H1 (cell line): ENCODE data around the gene KCNH8. TPM values are rescaled to one million over a fixed set of nuclear protein-coding genes. Genes with fewer than 3 reads are reported as not detected.
A peak's percentile ranks its signal among the peaks of the same experiment; 100 is the strongest.

Experiments
- CTBP2 ChIP-seq: IDR thresholded peaks from 2 replicates; pipeline ENCODE4 v1.7.0; 2011; ENCODE audit warnings: borderline replicate concordance, mild to moderate bottlenecking, moderate library complexity, mixed read lengths, low read length; ENCODE audit not compliant: insufficient read depth, insufficient read length
- MAFK ChIP-seq: IDR thresholded peaks from 2 replicates; pipeline ENCODE4 v1.6.1; 2012; ENCODE audit warnings: low read depth, mild to moderate bottlenecking, improper control_type of control experiment, low read length
- TAF1 ChIP-seq: IDR thresholded peaks from 2 replicates; pipeline ENCODE4 v1.6.1; 2011; ENCODE audit warnings: mild to moderate bottlenecking, low read depth, low read length
- polyA plus RNA-seq, 7 experiments: library from polyadenylated mRNA; depleted of rRNA in 3 of 7; stranded (reverse) in 5 of 7; unstranded in 2 of 7; fragments of >200 nt in 5 of 7; fragments of 200-250 nt in 2 of 7; gene quantifications; 1 replicate in 5 of 7; 2 replicates in 1 of 7; 4 replicates in 1 of 7; pipeline versions ENCODE4 v1.2.1 to v1.2.3, GENCODE V29; 2011 to 2013; ENCODE audit warnings: missing spikeins in 2 of 7, mixed read lengths in 2 of 7
- total RNA-seq: library from RNA; stranded (reverse); fragmentation: NEBNext Ultra II Directional; extraction: Animal tissue kit (Norgen Biotek cat#: 25700); gene quantifications from 2 replicates; pipeline ENCODE4 v1.2.1, GENCODE V29; 2021
- TF ChIP-seq, protein P1 (sequence below), 3 experiments: IDR thresholded peaks; 1 replicate in 2 of 3; 2 replicates in 1 of 3; pipeline versions ENCODE4 v1.5.1 to v1.6.1; 2011; ENCODE audit warnings: low read length in 3 of 3, mild to moderate bottlenecking in 3 of 3, inconsistent platforms in 2 of 3, low read depth in 1 of 3, moderate library complexity in 1 of 3; ENCODE audit not compliant: insufficient read depth in 1 of 3; ENCODE audit errors: control extremely low read depth in 1 of 3
- TF ChIP-seq, protein P2 (sequence below): fragments of 300-600 bp; sonication (generic); IDR thresholded peaks from 2 replicates; pipeline ENCODE4 v1.7.1; 2012; ENCODE audit warnings: low read length, moderate library complexity, mild to moderate bottlenecking, inconsistent platforms; ENCODE audit not compliant: insufficient replicate concordance

The KCNH8 gene
- total and polyA plus RNA-seq, 2 of the 8 experiments (the other 6 are each of a cell fraction or from before 2014, with no cell fraction given), result 2.2 to 2.4 TPM

- TF ChIP-seq, protein P1, sequence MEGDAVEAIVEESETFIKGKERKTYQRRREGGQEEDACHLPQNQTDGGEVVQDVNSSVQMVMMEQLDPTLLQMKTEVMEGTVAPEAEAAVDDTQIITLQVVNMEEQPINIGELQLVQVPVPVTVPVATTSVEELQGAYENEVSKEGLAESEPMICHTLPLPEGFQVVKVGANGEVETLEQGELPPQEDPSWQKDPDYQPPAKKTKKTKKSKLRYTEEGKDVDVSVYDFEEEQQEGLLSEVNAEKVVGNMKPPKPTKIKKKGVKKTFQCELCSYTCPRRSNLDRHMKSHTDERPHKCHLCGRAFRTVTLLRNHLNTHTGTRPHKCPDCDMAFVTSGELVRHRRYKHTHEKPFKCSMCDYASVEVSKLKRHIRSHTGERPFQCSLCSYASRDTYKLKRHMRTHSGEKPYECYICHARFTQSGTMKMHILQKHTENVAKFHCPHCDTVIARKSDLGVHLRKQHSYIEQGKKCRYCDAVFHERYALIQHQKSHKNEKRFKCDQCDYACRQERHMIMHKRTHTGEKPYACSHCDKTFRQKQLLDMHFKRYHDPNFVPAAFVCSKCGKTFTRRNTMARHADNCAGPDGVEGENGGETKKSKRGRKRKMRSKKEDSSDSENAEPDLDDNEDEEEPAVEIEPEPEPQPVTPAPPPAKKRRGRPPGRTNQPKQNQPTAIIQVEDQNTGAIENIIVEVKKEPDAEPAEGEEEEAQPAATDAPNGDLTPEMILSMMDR (IDR thresholded peaks at IDR 0.05; ENCODE audit: control extremely low read depth in 1 of 3, insufficient read depth in 1 of 3, low read depth in 1 of 3, low read length in 3 of 3), result peak in 2 of 3 experiments; percentile 26 to 32; a peak in 2 of 4 replicates
- TF ChIP-seq MAFK, result no peak
- peak; percentile 82 for TF ChIP-seq CTBP2
- peak; percentile 57; the same call in 1 of the 2 replicates for TF ChIP-seq TAF1
- TF ChIP-seq, protein P2, sequence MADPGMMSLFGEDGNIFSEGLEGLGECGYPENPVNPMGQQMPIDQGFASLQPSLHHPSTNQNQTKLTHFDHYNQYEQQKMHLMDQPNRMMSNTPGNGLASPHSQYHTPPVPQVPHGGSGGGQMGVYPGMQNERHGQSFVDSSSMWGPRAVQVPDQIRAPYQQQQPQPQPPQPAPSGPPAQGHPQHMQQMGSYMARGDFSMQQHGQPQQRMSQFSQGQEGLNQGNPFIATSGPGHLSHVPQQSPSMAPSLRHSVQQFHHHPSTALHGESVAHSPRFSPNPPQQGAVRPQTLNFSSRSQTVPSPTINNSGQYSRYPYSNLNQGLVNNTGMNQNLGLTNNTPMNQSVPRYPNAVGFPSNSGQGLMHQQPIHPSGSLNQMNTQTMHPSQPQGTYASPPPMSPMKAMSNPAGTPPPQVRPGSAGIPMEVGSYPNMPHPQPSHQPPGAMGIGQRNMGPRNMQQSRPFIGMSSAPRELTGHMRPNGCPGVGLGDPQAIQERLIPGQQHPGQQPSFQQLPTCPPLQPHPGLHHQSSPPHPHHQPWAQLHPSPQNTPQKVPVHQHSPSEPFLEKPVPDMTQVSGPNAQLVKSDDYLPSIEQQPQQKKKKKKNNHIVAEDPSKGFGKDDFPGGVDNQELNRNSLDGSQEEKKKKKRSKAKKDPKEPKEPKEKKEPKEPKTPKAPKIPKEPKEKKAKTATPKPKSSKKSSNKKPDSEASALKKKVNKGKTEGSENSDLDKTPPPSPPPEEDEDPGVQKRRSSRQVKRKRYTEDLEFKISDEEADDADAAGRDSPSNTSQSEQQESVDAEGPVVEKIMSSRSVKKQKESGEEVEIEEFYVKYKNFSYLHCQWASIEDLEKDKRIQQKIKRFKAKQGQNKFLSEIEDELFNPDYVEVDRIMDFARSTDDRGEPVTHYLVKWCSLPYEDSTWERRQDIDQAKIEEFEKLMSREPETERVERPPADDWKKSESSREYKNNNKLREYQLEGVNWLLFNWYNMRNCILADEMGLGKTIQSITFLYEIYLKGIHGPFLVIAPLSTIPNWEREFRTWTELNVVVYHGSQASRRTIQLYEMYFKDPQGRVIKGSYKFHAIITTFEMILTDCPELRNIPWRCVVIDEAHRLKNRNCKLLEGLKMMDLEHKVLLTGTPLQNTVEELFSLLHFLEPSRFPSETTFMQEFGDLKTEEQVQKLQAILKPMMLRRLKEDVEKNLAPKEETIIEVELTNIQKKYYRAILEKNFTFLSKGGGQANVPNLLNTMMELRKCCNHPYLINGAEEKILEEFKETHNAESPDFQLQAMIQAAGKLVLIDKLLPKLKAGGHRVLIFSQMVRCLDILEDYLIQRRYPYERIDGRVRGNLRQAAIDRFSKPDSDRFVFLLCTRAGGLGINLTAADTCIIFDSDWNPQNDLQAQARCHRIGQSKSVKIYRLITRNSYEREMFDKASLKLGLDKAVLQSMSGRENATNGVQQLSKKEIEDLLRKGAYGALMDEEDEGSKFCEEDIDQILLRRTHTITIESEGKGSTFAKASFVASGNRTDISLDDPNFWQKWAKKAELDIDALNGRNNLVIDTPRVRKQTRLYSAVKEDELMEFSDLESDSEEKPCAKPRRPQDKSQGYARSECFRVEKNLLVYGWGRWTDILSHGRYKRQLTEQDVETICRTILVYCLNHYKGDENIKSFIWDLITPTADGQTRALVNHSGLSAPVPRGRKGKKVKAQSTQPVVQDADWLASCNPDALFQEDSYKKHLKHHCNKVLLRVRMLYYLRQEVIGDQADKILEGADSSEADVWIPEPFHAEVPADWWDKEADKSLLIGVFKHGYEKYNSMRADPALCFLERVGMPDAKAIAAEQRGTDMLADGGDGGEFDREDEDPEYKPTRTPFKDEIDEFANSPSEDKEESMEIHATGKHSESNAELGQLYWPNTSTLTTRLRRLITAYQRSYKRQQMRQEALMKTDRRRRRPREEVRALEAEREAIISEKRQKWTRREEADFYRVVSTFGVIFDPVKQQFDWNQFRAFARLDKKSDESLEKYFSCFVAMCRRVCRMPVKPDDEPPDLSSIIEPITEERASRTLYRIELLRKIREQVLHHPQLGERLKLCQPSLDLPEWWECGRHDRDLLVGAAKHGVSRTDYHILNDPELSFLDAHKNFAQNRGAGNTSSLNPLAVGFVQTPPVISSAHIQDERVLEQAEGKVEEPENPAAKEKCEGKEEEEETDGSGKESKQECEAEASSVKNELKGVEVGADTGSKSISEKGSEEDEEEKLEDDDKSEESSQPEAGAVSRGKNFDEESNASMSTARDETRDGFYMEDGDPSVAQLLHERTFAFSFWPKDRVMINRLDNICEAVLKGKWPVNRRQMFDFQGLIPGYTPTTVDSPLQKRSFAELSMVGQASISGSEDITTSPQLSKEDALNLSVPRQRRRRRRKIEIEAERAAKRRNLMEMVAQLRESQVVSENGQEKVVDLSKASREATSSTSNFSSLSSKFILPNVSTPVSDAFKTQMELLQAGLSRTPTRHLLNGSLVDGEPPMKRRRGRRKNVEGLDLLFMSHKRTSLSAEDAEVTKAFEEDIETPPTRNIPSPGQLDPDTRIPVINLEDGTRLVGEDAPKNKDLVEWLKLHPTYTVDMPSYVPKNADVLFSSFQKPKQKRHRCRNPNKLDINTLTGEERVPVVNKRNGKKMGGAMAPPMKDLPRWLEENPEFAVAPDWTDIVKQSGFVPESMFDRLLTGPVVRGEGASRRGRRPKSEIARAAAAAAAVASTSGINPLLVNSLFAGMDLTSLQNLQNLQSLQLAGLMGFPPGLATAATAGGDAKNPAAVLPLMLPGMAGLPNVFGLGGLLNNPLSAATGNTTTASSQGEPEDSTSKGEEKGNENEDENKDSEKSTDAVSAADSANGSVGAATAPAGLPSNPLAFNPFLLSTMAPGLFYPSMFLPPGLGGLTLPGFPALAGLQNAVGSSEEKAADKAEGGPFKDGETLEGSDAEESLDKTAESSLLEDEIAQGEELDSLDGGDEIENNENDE, result no peak
Observed at GRCh38 chr3:19146685-19147650, 1.3 kb upstream of the KCNH8 start (continued).
